Vagina (tissue), 2 donors: Measurements from ENCODE around the gene ANAPC1.
"Not testable (repeated sequence)": the region's sequence is repeated elsewhere in the genome, so short reads cannot be mapped to it uniquely, and the experiment has no call there.

Experiments used
- CTCF ChIP-seq, 3 experiments: fragments of 450-650 bp in 2 of 3; fragments of 200-600 bp in 1 of 3; sonication (generic) in 1 of 3; IDR thresholded peaks; one replicate each; pipeline ENCODE4 v1.5.1; 2017 to 2019; ENCODE audit warnings: antibody characterized with exemption in 3 of 3, mild to moderate bottlenecking in 2 of 3, moderate library complexity in 2 of 3
- POLR2A ChIP-seq, 2 donors: fragments of 450-650 bp; IDR thresholded peaks; one replicate each; pipeline ENCODE4 v1.6.1; 2017; ENCODE audit warnings: antibody characterized with exemption in 2 of 2, mild to moderate bottlenecking in 2 of 2, moderate library complexity in 2 of 2

GRCh38 chr2:111865124-111865523 is 18.9 kb downstream of the ANAPC1 start:
- not testable (repeated sequence) for TF ChIP-seq CTCF, POLR2A (IDR thresholded peaks at IDR 0.05)
